Heart right ventricle (tissue), 16 donors: ENCODE results near the gene RASIP1. TPM values are rescaled to one million over a fixed set of nuclear protein-coding genes. Genes with fewer than 3 reads are reported as not detected.

Experiments
- ATAC-seq, 8 donors: fragments of 200-7000 bp; cut with Tn5 transposase; one replicate each; pipeline ENCODE4 v1.9.1; 2020; ENCODE audit warnings: mild to moderate bottlenecking in 8 of 8, moderate library complexity in 8 of 8, moderate number of reproducible peaks in 1 of 8
- DNase-seq, 2 donors: peaks; one replicate each; pipeline ENCODE4 v3.0.0-alpha.2; 2020
- H3K27ac ChIP-seq, 10 donors: fragments of 200-600 bp; sonication (generic) in 2 of 10; one replicate each; pipeline versions ENCODE4 v1.5.0 to v1.8.0; 2020 to 2022; ENCODE audit warnings: mild to moderate bottlenecking in 3 of 10
- H3K27me3 ChIP-seq, 7 donors: fragments of 200-600 bp; one replicate each; pipeline ENCODE4 v1.8.0; 2021 to 2022; ENCODE audit warnings: mild to moderate bottlenecking in 2 of 7
- H3K36me3 ChIP-seq, 9 donors: fragments of 200-600 bp; sonication (generic) in 1 of 9; one replicate each; pipeline versions ENCODE4 v1.5.0 to v1.8.0; 2020 to 2022; ENCODE audit warnings: mild to moderate bottlenecking in 2 of 9
- H3K4me1 ChIP-seq, 9 donors: fragments of 200-600 bp; sonication (generic) in 1 of 9; one replicate each; pipeline versions ENCODE4 v1.5.0 to v1.8.0; 2020 to 2022; ENCODE audit warnings: mild to moderate bottlenecking in 4 of 9
- H3K4me3 ChIP-seq, 10 donors: fragments of 200-600 bp; sonication (generic) in 2 of 10; one replicate each; pipeline versions ENCODE4 v1.5.0 to v1.8.0; 2020 to 2022; ENCODE audit warnings: mild to moderate bottlenecking in 7 of 10, moderate library complexity in 2 of 10
- H3K9me3 ChIP-seq, 11 donors: fragments of 200-600 bp in 10 of 11; sonication (generic) in 2 of 11; one replicate each; pipeline versions ENCODE4 v1.5.0 to v1.8.0; 2013 to 2022; ENCODE audit warnings: mild to moderate bottlenecking in 2 of 11, control low read depth in 1 of 11, moderate library complexity in 1 of 11
- WGBS, 2 donors: extraction: QIAGEN DNeasy Blood & Tissue Kit; methylation state at CpG; one replicate each; pipeline ENCODE4 v1.1.7; 2013; ENCODE audit warnings: inconsistent platforms in 1 of 2; 5-methylcytosine and 5-hydroxymethylcytosine counted together
- intact Hi-C, 10 donors: fragments of 100-400 bp; cut with DNase I; formaldehyde crosslinking; loops; one replicate each; pipeline versions ENCODE4 v1.11.1 to v1.14.2; 2022
- polyA plus RNA-seq, 2 donors: library from polyadenylated mRNA; stranded (reverse); fragments of 200-250 nt; gene quantifications; one replicate each; pipeline ENCODE4 v1.2.3, GENCODE V29; 2013
- total RNA-seq, 10 donors: library from RNA; stranded (reverse); fragmentation: NEBNext Ultra II Directional in 3 of 10; extraction: Animal tissue kit (Norgen Biotek cat#: 25700) in 3 of 10; gene quantifications; one replicate each; pipeline versions ENCODE4 v1.2.1 to v1.2.4, GENCODE V29; 2021 to 2023
- TF ChIP-seq, protein P1 (sequence below), 9 donors: fragments of 200-600 bp; sonication (generic) in 2 of 9; IDR thresholded peaks; one replicate each; pipeline versions ENCODE4 v1.5.0 to v1.8.0; 2021 to 2022; ENCODE audit warnings: antibody characterized with exemption in 9 of 9, mild to moderate bottlenecking in 5 of 9, moderate library complexity in 1 of 9
- donor health status: Arrhythmogenic right ventricular cardiomyopathy.
- donor health status: ischemic (EF 13 %, LVEDD 7.1; RV severe dilation, severe dysfunction).
- donor health status: healthy with polysubstance abuse.
- donor health status: DM: no; HTN: yes; CAD: no.
- donor health status: DM: no; HTN: no; CAD: no.
- donor health status: ischemic (EF 25% LVEDD 6.9; RV normal size, moderate dysfunction).
- donor health status: ischemic (EF 25% LVEDD 5.7; RV mildly dilated, moderate dysfunction).
- donor health status: healthy.
- donor health status: DM: yes; HTN: yes; CAD: no.
- donor health status: Ischemic cardiomyopathy.
- donor health status: ischemic (EF 35%, LVEDD 5.7; RV mildly dilated, moderate dysfunction).
- donor health status: nonischemic (EF 11% LVEDD 7.7; RV severe dilation, severe dysfunction).
- donor health status: DM: yes; HTN: yes; CAD: no.
- donor health status: PGD.
- donor health status: ischemic (EF 29% LVEDD 5.4; RV normal size, mild dysfunction).
- donor health status: nonischemic (EF 23%, LVEDD 6.1; RV moderate dilation, normal function).

The RASIP1 gene
- total and polyA plus RNA-seq, 12 donors, result 13.6 to 27.3 (median 16.2) TPM

DNA sequence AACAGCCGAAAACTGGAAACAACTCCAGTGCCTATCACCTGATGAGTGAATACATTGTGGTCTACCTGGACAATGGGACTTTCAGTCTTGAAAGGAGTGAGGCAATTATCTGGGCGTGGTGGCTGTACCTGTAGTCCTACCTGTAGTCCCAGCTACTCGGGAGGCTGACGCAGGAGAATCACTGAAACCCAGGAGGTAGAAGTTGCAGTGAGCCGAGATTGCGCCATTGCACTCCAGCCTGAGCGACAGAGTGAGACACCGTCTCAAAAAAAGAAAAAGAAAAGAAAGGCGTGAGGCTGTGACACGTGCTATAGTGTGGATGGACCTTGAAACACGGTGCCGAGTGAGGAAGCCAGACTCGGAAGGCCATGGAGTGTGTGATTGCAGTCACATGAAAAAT is 63.5 kb downstream of the RASIP1 start:
- H3K9me3 ChIP-seq, result no peaks in the 10 kb centered on the region
- intact Hi-C loops, result loop anchor here in 9 of 10 donors (5.0 to 10.0 kb wide), 6 partner anchors 35 to 168 kb away; partner anchors contain the start of gene HSD17B14 (in 1 of the 9)
- WGBS, 2 donors, result 95 to 96% methylated on average over 13 of the region's 13 CpGs
- no peak for DNase-seq
- H3K36me3 ChIP-seq, result no peaks in the 10 kb centered on the region
- no peak for ATAC-seq
- H3K4me3 ChIP-seq, result no peak overlapping the region
- H3K27ac ChIP-seq, result no peak overlapping the region
- peaks cover 0 to 10% (median 9%) of the 10 kb centered on the region in 9 donors for H3K4me1 ChIP-seq
- H3K27me3 ChIP-seq, result peaks cover 0 to 5% (median 0%) of the 10 kb centered on the region in 7 donors
- TF ChIP-seq, protein P1, sequence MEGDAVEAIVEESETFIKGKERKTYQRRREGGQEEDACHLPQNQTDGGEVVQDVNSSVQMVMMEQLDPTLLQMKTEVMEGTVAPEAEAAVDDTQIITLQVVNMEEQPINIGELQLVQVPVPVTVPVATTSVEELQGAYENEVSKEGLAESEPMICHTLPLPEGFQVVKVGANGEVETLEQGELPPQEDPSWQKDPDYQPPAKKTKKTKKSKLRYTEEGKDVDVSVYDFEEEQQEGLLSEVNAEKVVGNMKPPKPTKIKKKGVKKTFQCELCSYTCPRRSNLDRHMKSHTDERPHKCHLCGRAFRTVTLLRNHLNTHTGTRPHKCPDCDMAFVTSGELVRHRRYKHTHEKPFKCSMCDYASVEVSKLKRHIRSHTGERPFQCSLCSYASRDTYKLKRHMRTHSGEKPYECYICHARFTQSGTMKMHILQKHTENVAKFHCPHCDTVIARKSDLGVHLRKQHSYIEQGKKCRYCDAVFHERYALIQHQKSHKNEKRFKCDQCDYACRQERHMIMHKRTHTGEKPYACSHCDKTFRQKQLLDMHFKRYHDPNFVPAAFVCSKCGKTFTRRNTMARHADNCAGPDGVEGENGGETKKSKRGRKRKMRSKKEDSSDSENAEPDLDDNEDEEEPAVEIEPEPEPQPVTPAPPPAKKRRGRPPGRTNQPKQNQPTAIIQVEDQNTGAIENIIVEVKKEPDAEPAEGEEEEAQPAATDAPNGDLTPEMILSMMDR (IDR thresholded peaks at IDR 0.05), result no peak

DNA sequence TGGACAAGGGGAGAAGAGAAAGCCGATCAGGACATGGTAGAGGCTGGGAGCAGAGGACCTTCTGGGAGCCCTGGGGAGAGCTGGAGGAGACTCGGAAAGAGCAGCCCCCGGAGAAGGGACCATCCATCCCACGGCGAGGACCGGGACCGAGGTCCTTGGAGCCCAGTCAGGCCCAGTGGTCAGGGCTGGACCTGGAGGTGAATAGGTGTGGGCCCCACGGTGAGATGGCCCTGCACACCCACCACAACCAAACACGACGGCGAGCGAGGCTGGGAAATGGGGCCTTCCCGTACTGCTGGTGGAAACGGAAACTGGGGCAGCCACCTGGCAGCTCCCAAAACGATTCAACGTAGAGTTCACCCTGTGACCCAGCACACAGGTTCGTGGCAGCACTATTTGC is 63.9 kb downstream of the RASIP1 start:
- intact Hi-C loops, result loop anchor here in 9 of 10 donors (5.0 to 10.0 kb wide), 6 partner anchors 36 to 168 kb away; partner anchors contain the start of gene HSD17B14 (in 1 of the 9)
- H3K27ac ChIP-seq, result no peak overlapping the region
- no peak for ATAC-seq

DNA sequence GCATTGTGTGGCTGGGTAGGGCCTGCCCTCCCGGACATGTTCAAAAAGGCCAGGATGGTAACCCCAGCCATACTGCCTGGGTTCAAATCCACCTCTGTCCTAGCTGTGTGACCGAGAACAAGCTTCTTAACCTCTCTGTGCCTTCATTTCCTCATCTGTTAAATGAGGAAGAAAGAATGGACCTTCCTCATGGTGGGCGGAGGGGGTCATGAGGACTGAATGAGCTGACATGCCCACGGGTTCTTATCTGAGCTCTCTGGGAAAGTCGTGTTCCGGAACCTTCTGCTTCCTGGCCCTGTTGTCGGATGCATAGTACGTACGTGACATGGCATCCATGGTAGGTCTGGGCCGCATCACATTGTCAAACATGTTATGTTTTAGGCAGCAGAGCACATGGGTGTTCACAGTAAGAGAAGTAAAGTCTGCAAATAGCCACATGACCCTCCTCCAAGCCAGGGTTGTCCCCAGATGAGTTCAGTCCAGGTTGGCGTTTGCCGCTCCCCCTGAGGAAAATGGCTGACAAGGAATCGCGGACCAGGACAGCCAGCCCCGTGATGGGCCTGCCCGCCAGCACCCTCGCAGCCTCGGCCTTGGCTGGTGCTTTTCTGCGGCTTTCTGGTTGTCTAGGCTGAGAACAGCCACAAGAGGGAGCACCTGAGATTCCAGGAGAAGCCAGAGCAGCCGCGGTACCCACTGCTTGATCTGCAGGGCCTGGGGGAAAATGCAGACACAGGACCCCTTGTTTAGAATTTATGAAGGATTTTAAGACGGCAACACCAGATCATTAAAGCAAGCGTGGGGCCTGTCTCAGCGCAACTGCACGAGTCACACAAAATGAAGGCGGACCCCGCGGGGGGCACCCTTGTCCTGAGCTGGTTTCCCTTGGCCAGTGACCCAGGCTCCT is 65.2 kb downstream of the RASIP1 start:
- Histone ChIP-seq H3K36me3 (no peaks in the 10 kb centered on the region), H3K27ac (peak overlapping the region in 1 of 10 donors; percentile 7), H3K4me1 (peaks cover 0 to 10% (median 9%) of the 10 kb centered on the region in 9 donors), H3K27me3 (peaks cover 0 to 5% (median 0%) of the 10 kb centered on the region in 7 donors), H3K4me3 (peak overlapping the region in 1 of 10 donors; percentile 10), H3K9me3 (no peaks in the 10 kb centered on the region)
- DNase-seq (peak; percentile 73 to 87), ATAC-seq (peak; percentile 71 to 90 (median 86))
- intact Hi-C loops, result loop anchor here (2.0 to 10.0 kb wide), 8 partner anchors 28 to 170 kb away; partner anchors contain the start of genes CA11 (in 1 of the 10) and HSD17B14 (in 1 of the 10)
- 34 to 37% methylated on average over 28 of the region's 28 CpGs for WGBS, 2 donors
- TF ChIP-seq, protein P1 (IDR thresholded peaks at IDR 0.05), result peak; percentile 79 to 91 (median 87)

More for the DNA sequence above, 63.9 kb downstream of the RASIP1 start:
- 94 to 96% methylated on average over 17 of the region's 17 CpGs for WGBS, 2 donors
- Histone ChIP-seq H3K4me1 (peaks cover 0 to 10% (median 9%) of the 10 kb centered on the region in 9 donors), H3K4me3 (no peak overlapping the region), H3K9me3 (no peaks in the 10 kb centered on the region), H3K36me3 (no peaks in the 10 kb centered on the region), H3K27me3 (peaks cover 0 to 5% (median 0%) of the 10 kb centered on the region in 7 donors)
- TF ChIP-seq, protein P1 (IDR thresholded peaks at IDR 0.05), result no peak
- DNase-seq, result no peak

DNA sequence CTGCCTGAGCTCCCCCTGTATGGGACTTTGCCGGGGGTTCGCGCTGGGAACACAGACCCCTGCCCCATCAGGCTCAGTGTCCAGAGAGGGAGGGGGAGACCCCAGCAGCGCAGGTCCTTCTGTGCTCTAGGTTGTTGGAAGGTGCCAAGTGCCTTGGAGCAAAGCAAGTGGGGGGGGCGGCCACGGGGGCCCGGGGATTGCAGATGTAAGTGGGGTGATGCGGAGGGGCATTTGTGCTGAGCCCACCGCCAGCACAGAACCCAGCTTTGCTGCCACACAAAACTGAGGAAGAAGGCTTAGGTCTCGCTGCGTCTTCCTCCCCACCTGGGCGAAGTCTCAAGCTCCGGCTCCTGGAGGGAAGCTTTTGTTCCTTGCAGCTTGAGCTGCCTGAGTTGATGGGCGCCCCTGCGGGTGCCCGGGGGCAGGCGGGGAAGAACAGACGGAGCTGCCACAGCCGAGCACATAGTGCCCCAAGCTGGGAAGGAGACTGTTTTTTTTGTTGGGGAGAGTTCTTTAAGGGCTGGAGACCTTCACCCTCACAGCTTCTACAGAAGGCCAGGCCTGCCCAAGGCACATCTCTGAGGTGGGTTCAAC is 66.1 kb downstream of the RASIP1 start:
- Histone ChIP-seq H3K9me3 (no peaks in the 10 kb centered on the region), H3K4me3 (no peak overlapping the region), H3K27ac (no peak overlapping the region), H3K27me3 (peaks cover 0 to 5% (median 0%) of the 10 kb centered on the region in 7 donors), H3K4me1 (peaks cover 0 to 10% (median 9%) of the 10 kb centered on the region in 9 donors), H3K36me3 (no peaks in the 10 kb centered on the region)
- ATAC-seq, result peak in 1 of 8 donors; percentile 14
- TF ChIP-seq, protein P1 (IDR thresholded peaks at IDR 0.05), result no peak
- no peak for DNase-seq
- intact Hi-C loops, result loop anchor here in 8 of 10 donors (2.0 to 10.0 kb wide), 6 partner anchors 28 to 170 kb away; partner anchors contain the start of genes CA11 (in 1 of the 8) and HSD17B14 (in 1 of the 8)
- 86 to 90% methylated on average over 18 to 19 of the region's 19 CpGs for WGBS, 2 donors
